Activated T-cell treated with anti-CD3 and anti-CD28 coated beads, Interleukin-2, amount 50 U/mL, for 24 hours (primary cell): ENCODE data around the gene KCNJ16.
"Not testable (repeated sequence)": the region's sequence is repeated elsewhere in the genome, so short reads cannot be mapped to it uniquely, and the experiment has no call there.

Source experiments
- DNase-seq: peaks from one replicate; pipeline ENCODE4 v3.0.0-alpha.2; 2020
- H3K27ac Mint-ChIP-seq: 2 replicates; pipeline ENCODE4 v1.8.0; 2020; ENCODE audit warnings: mild to moderate bottlenecking, mixed read lengths
- H3K27me3 Mint-ChIP-seq: 2 replicates; pipeline ENCODE4 v1.8.0; 2020; ENCODE audit warnings: mixed read lengths
- H3K36me3 Mint-ChIP-seq: 2 replicates; pipeline ENCODE4 v1.8.0; 2020; ENCODE audit warnings: low read depth, mixed read lengths
- H3K4me1 Mint-ChIP-seq: 2 replicates; pipeline ENCODE4 v1.8.0; 2020; ENCODE audit warnings: low read depth, mixed read lengths
- H3K4me3 Mint-ChIP-seq: 2 replicates; pipeline ENCODE4 v1.8.0; 2020; ENCODE audit warnings: mild to moderate bottlenecking, moderate library complexity, mixed read lengths
- H3K9me3 Mint-ChIP-seq: 2 replicates; pipeline ENCODE4 v1.8.0; 2020; ENCODE audit warnings: mixed read lengths

Gene KCNJ16

DNA sequence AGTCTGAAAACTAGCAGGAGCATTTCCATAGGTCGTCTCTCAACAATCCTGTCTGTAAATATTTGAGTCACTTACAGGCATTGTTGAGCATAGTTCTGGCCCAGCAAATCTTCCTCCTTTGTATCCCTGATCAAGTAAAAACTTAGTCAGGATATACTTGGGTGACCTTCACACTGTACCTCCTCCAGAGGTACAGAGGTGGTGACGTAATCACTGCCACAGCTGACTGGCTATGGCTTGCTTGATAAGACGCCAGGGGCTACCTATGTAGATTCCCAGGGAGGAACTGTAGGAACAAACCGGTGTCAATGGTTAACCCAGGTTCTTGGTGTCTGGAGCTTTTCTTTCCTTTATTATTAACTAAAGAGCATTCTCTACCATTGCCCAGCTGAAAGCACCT lies at the start of gene KCNJ16:
TSS of gene KCNJ16 (plus strand) at position 270 of the 400 bp plus-strand sequence. CDS start 56,863 bp downstream, outside the sequence.
- H3K4me3 Mint-ChIP-seq = no peak within 1 kb of the TSS
- no peak for DNase-seq

GRCh38 chr17:70028397-70028796 lies 46.6 kb upstream of the KCNJ16 start:
- no peaks in the 10 kb centered on the region for H3K4me1 Mint-ChIP-seq
- DNase-seq = no peak
- no peak overlapping the region for H3K27ac Mint-ChIP-seq
- no peak overlapping the region for H3K4me3 Mint-ChIP-seq
- peaks cover 7% of the 10 kb centered on the region for H3K27me3 Mint-ChIP-seq
- no peaks in the 10 kb centered on the region for H3K36me3 Mint-ChIP-seq
- no peaks in the 10 kb centered on the region for H3K9me3 Mint-ChIP-seq

More for the DNA sequence above, at the start of gene KCNJ16:
- H3K4me1 Mint-ChIP-seq = no peaks in the 10 kb centered on the region
- H3K27me3 Mint-ChIP-seq = peaks cover 5% of the 10 kb centered on the region
- no peaks in the 10 kb centered on the region for H3K36me3 Mint-ChIP-seq
- no peaks in the 10 kb centered on the region for H3K9me3 Mint-ChIP-seq
- no peak within 1 kb of the TSS for H3K27ac Mint-ChIP-seq

DNA sequence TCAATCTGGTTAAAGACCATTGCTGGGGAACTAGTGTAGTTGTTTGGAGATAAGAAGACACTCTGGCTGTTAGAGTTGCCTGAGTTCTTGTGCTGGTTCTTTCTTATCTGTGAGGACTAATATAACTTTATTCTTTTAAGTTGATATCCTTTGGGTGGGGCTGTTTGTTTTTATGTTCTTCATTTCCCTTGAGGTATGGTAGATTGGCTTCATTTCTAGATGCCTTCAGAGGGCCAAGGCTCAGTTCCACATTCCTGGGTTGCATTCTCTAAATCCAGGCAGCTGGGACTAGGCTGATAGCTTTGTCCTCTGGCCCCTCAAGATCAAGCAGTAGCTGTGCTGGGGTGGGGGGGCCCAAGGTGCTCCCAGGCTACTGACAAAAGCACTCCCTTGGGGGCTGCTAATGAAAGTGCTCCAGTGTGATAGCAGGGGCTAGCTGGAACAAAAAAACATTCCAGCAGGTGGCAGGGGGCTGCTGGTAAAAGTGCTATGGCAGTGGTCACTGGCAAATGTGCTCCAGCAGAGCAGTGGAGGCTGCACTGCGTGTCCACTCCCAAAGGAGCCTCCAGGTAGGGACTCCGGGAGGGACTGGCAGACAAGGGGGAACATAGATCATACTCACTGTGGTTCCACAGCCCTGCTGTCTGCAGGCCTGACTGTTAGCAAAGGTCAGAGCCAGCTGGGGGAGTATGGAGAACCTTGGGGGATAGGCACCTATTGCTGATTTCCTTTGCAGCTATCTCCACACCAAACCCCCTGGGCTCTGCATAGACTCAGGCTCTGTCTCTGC lies 45.9 kb upstream of the KCNJ16 start:
- Mint-ChIP-seq H3K36me3 (no peaks in the 10 kb centered on the region), H3K27ac (no peak overlapping the region), H3K27me3 (peaks cover 7% of the 10 kb centered on the region), H3K9me3 (no peaks in the 10 kb centered on the region), H3K4me3 (no peak overlapping the region), H3K4me1 (no peaks in the 10 kb centered on the region)
- DNase-seq = no peak

- Mint-ChIP-seq H3K27me3 (peaks cover 7% of the 10 kb centered on the region), H3K4me3 (no peak overlapping the region)
These were observed 44.7 kb upstream of the KCNJ16 start for GRCh38 chr17:70030371-70030770.

DNA sequence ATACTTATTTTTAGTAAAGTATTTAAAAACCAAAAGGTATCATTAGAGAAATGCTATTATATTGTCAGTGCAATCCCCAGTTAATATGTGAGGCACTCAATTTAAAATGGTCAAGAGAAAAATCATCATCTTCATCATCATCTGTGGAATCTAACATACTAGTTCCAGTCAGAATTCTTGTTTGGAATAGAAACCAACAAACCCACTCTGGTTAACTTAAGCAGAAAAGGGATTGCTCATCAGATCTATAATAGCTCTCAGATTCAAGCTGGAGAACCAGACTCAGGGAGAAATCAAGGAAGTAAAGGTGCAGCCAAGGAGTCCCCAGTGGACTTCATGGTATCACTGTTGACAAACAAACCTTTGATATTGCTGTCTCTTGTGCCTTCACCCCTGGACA lies 43.7 kb upstream of the KCNJ16 start:
- Mint-ChIP-seq H3K27me3 (peaks cover 7% of the 10 kb centered on the region), H3K9me3 (no peaks in the 10 kb centered on the region), H3K4me1 (no peaks in the 10 kb centered on the region), H3K4me3 (no peak overlapping the region), H3K36me3 (no peaks in the 10 kb centered on the region), H3K27ac (no peak overlapping the region)
- DNase-seq = no peak

More at GRCh38 chr17:70030371-70030770, 44.7 kb upstream of the KCNJ16 start:
- Mint-ChIP-seq H3K9me3 (no peaks in the 10 kb centered on the region), H3K36me3 (no peaks in the 10 kb centered on the region), H3K27ac (no peak overlapping the region), H3K4me1 (no peaks in the 10 kb centered on the region)
- DNase-seq = no peak

- no peaks in the 10 kb centered on the region for H3K36me3 Mint-ChIP-seq
- H3K4me1 Mint-ChIP-seq = no peaks in the 10 kb centered on the region
- no peaks in the 10 kb centered on the region for H3K9me3 Mint-ChIP-seq
- H3K27ac Mint-ChIP-seq = no peak overlapping the region
- DNase-seq = no peak
- H3K27me3 Mint-ChIP-seq = peaks cover 4% of the 10 kb centered on the region
- no peak overlapping the region for H3K4me3 Mint-ChIP-seq
These were observed 41.9 kb upstream of the KCNJ16 start for GRCh38 chr17:70033165-70033564.

DNA sequence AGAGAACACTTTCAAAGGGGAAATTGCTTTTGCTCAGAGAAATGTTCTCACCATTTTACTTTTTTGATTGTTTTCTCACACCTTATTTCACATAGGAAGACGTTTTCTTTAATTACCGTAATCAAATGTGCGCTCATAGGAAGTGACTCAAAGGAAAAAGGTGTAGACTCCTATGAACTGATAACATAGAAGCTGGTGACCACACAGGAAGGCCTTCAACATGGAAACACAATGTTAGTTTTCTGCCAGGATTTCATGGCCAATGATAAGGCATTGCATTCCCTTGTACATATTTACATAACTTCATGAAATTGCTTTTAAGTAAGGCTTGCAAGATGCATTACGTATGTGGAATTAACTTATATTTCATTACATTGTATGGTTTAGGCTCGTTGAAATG lies 40.9 kb upstream of the KCNJ16 start:
- no peak for DNase-seq
- no peaks in the 10 kb centered on the region for H3K4me1 Mint-ChIP-seq

DNA sequence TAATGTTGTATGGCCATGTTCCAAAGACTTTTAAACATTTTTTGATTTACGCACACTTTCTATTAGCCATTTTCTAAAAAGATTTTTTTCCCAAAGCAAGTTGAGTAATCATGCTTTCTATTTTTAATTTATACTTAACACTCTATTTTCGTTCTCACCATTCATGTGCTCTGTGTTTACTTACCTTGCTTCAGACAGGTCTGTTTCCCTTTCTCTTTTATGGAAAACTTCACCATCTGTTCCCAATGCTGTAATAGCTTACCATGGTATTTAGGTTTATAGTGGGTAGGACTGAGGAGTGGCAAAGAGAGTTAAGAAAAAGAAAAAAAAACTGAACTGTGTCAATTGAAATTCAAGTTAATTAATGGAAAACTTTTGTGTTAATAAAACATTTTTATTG lies 37.5 kb upstream of the KCNJ16 start:
- no peaks in the 10 kb centered on the region for H3K9me3 Mint-ChIP-seq
- no peak overlapping the region for H3K27ac Mint-ChIP-seq
- no peaks in the 10 kb centered on the region for H3K27me3 Mint-ChIP-seq
- DNase-seq = no peak
- no peak overlapping the region for H3K4me3 Mint-ChIP-seq
- no peaks in the 10 kb centered on the region for H3K4me1 Mint-ChIP-seq
- H3K36me3 Mint-ChIP-seq = no peaks in the 10 kb centered on the region

More for the DNA sequence above, 40.9 kb upstream of the KCNJ16 start:
- no peaks in the 10 kb centered on the region for H3K36me3 Mint-ChIP-seq
- no peaks in the 10 kb centered on the region for H3K9me3 Mint-ChIP-seq
- H3K27me3 Mint-ChIP-seq = peaks cover 4% of the 10 kb centered on the region
- H3K4me3 Mint-ChIP-seq = no peak overlapping the region
- H3K27ac Mint-ChIP-seq = no peak overlapping the region

GRCh38 chr17:70040336-70040735 lies 34.7 kb upstream of the KCNJ16 start:
- Mint-ChIP-seq H3K27me3 (no peaks in the 10 kb centered on the region), H3K36me3 (no peaks in the 10 kb centered on the region), H3K4me1 (no peaks in the 10 kb centered on the region), H3K27ac (no peak overlapping the region), H3K4me3 (no peak overlapping the region), H3K9me3 (no peaks in the 10 kb centered on the region)
- DNase-seq = no peak

GRCh38 chr17:70041061-70041460 lies 34.0 kb upstream of the KCNJ16 start:
- H3K36me3 Mint-ChIP-seq = no peaks in the 10 kb centered on the region
- H3K4me3 Mint-ChIP-seq = no peak overlapping the region
- no peaks in the 10 kb centered on the region for H3K4me1 Mint-ChIP-seq
- no peak overlapping the region for H3K27ac Mint-ChIP-seq
- no peaks in the 10 kb centered on the region for H3K9me3 Mint-ChIP-seq
- DNase-seq = no peak
- H3K27me3 Mint-ChIP-seq = no peaks in the 10 kb centered on the region

- H3K27ac Mint-ChIP-seq = no peak overlapping the region
- H3K9me3 Mint-ChIP-seq = no peaks in the 10 kb centered on the region
- no peaks in the 10 kb centered on the region for H3K4me1 Mint-ChIP-seq
- no peak overlapping the region for H3K4me3 Mint-ChIP-seq
- no peaks in the 10 kb centered on the region for H3K27me3 Mint-ChIP-seq
- DNase-seq = no peak
- no peaks in the 10 kb centered on the region for H3K36me3 Mint-ChIP-seq
These were observed 33.5 kb upstream of the KCNJ16 start for GRCh38 chr17:70041540-70041939.

DNA sequence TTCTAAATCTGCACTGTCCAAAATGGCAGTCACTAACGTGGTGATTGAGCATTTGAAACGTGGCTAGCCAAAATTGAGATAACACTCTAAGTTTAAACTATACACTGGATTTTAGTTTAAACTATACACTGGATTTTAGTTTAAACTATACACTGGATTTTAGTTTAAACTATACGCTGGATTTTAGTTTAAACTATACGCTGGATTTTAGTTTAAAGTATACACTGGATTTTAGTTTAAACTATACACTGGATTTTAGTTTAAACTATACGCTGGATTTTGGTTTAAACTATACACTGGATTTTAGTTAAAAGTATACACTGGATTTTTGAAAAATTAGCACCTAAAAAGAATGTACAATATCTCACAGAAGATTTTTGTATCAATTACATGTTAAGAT lies 29.2 kb upstream of the KCNJ16 start:
- DNase-seq, H3K9me3 Mint-ChIP-seq, H3K27me3 Mint-ChIP-seq, H3K27ac Mint-ChIP-seq, H3K36me3 Mint-ChIP-seq, H3K4me1 Mint-ChIP-seq, H3K4me3 Mint-ChIP-seq: not testable (repeated sequence)

DNA sequence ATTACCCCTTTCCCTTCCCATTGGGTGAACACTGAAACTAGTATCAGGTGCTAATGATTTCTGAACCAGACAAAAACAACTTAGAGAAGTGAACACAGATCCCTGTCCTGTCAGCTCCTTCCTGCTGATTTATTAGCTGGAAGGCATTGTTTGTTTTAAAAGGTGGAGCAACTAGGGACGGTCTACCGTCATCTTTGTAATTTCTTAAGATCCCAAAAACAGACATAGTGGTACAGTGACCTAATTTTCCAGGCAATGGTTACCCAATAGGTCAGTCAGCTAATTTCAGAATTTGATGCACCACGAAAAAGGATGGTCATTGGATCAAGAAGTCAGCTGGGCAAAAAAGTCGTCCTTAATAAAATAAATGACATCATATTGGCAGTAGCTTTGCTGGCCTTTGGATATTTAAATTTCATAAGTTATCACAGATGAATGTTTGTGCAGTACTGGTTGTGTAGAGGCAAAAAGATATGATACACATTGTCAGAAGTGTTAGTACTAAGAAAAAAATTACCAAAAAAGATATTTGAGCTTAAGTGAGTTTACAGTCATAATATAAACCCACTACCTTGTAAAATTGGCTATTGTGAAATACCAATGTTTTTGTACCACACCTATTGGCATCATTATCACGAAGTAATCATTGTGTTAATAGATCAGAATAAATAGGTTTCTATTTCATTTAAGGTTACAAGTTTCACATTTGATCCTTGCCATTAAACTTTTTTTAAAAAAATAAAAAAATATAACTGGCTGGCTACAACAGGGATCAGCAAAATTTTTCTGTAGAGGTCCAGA lies 27.2 kb upstream of the KCNJ16 start:
- Mint-ChIP-seq H3K27ac (no peak overlapping the region), H3K4me3 (no peak overlapping the region), H3K9me3 (no peaks in the 10 kb centered on the region), H3K4me1 (no peaks in the 10 kb centered on the region), H3K27me3 (no peaks in the 10 kb centered on the region), H3K36me3 (no peaks in the 10 kb centered on the region)
- no peak for DNase-seq

DNA sequence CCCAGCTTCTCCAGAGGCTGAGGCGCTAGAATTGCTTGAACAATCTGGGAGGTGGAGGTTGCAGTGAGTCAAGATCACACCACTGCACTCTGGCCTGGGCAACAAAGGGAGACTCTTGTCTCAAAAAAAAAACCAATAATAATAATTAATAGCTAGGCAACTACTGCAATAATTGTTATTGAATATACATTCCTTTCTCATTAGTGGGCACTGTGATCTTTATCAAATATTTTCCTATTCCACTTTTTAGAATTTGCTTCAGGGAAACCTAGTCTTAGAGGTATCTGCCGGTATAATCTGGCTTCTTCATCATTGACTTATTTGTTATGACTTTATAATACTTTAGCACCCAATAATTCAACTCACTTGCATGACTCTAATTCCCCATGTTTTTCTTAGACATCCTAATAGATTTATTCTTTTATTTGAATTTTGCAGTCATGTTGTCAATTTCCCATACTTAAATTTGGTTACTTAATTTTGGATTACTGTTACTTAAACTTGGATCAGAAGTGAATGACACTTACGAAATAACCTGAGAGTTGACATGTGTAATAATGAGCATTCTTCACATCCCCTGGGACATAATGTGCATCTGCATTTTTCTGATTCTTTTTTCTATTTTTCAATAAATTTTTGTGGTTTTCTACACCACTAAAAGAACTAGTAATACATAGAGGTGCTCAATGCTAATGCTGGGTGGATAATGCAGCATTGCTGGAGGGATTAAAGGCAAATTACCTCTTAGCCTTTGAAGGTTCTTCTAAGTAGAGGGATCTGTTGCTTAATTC lies 25.0 kb upstream of the KCNJ16 start:
- Mint-ChIP-seq H3K27ac (no peak overlapping the region), H3K27me3 (no peaks in the 10 kb centered on the region)

More for the DNA sequence above, 25.0 kb upstream of the KCNJ16 start:
- H3K9me3 Mint-ChIP-seq = no peaks in the 10 kb centered on the region
- no peak overlapping the region for H3K4me3 Mint-ChIP-seq
- no peak for DNase-seq
- no peaks in the 10 kb centered on the region for H3K36me3 Mint-ChIP-seq
- H3K4me1 Mint-ChIP-seq = no peaks in the 10 kb centered on the region
